ENCODE data around the gene TARS2. TPM values are rescaled to one million over a fixed set of nuclear protein-coding genes. Genes with fewer than 3 reads are reported as not detected.

Gene TARS2
- polyA plus RNA-seq, 1 donor: 27.9 TPM

- DNase-seq: no peak
Measured at GRCh38 chr1:150536836-150537731, 49.9 kb downstream of the TARS2 start.

GRCh38 chr1:150537732-150538684, 50.8 kb downstream of the TARS2 start:
- DNase-seq: no peak

- peak; percentile 69 for DNase-seq
Measured at GRCh38 chr1:150543500-150544143, 56.4 kb downstream of the TARS2 start.

GRCh38 chr1:150544204-150544603, 57.0 kb downstream of the TARS2 start:
- no peak for DNase-seq

- no peak for DNase-seq
Measured at GRCh38 chr1:150545486-150546032, 58.3 kb downstream of the TARS2 start.

- no peak for DNase-seq
Measured at GRCh38 chr1:150546294-150546937, 59.2 kb downstream of the TARS2 start.

- no peak for DNase-seq
Measured at GRCh38 chr1:150548324-150548631, 61.1 kb downstream of the TARS2 start.

- DNase-seq: peak; percentile 75
Measured at GRCh38 chr1:150548632-150549495, 61.6 kb downstream of the TARS2 start, which contains the start of gene ADAMTSL4. Gene ADAMTSL4, plus strand, starts transcription at chr1:150549408. Its CDS starts 2,881 bp downstream, at chr1:150552289.

GRCh38 chr1:150549496-150550221, 62.4 kb downstream of the TARS2 start:
- no peak for DNase-seq

- peak; percentile 78 for DNase-seq
Measured at GRCh38 chr1:150550222-150551050, 63.2 kb downstream of the TARS2 start.

GRCh38 chr1:150551051-150551783, 64.0 kb downstream of the TARS2 start:
- DNase-seq: no peak

- no peak for DNase-seq
Measured at GRCh38 chr1:150551784-150552127, 64.5 kb downstream of the TARS2 start.

GRCh38 chr1:150552128-150552910, 65.1 kb downstream of the TARS2 start:
- peak; percentile 80 for DNase-seq

- no peak for DNase-seq
Measured at GRCh38 chr1:150552911-150553289, 65.7 kb downstream of the TARS2 start.

GRCh38 chr1:150553392-150554085, 66.3 kb downstream of the TARS2 start:
- DNase-seq: no peak

GRCh38 chr1:150554086-150554452, 66.8 kb downstream of the TARS2 start:
- DNase-seq: no peak
